ENCODE measurements around the gene PPP4R3A.

PPP4R3A gene

GRCh38 chr14:91464615-91465205, 45.4 kb downstream of the PPP4R3A start:
- Histone ChIP-seq H3K4me3 (ENCODE audit: low read depth, low read length) (no peak overlapping the region), H3K27me3 (replicated peaks) (no peaks in the 10 kb centered on the region), H3K36me3 (replicated peaks) (peaks cover 32% of the 10 kb centered on the region), H3K27ac (no peak overlapping the region)
- TF ChIP-seq CTCF (IDR thresholded peaks at IDR 0.05; ENCODE audit: low read depth, low read length, missing control alignments) = no peak
- in situ Hi-C loops (cut with HindIII; ENCODE audit: low pct_ligation_motif_present, low sequenced_read_pairs) = no loop called here
- DNase-seq = no peak

GRCh38 chr14:91458612-91459011, 51.5 kb downstream of the PPP4R3A start:
- in situ Hi-C loops (cut with HindIII; ENCODE audit: low pct_ligation_motif_present, low sequenced_read_pairs) = no loop called here
- DNase-seq = no peak
- TF ChIP-seq CTCF (IDR thresholded peaks at IDR 0.05; ENCODE audit: low read depth, low read length, missing control alignments) = no peak
- Histone ChIP-seq H3K27me3 (replicated peaks) (no peaks in the 10 kb centered on the region), H3K4me3 (ENCODE audit: low read depth, low read length) (no peak overlapping the region), H3K27ac (no peak overlapping the region), H3K36me3 (replicated peaks) (peaks cover 33% of the 10 kb centered on the region)

- Histone ChIP-seq H3K36me3 (replicated peaks) (peaks cover 27% of the 10 kb centered on the region), H3K27me3 (replicated peaks) (no peaks in the 10 kb centered on the region), H3K4me3 (ENCODE audit: low read depth, low read length) (no peak overlapping the region), H3K27ac (no peak overlapping the region)
- DNase-seq = no peak
- no peak for TF ChIP-seq CTCF (IDR thresholded peaks at IDR 0.05; ENCODE audit: low read depth, low read length, missing control alignments)
- in situ Hi-C loops (cut with HindIII; ENCODE audit: low pct_ligation_motif_present, low sequenced_read_pairs) = no loop called here
Observed at GRCh38 chr14:91456283-91456682, 53.8 kb downstream of the PPP4R3A start.

GRCh38 chr14:91454580-91454979, 55.5 kb downstream of the PPP4R3A start:
- TF ChIP-seq CTCF (IDR thresholded peaks at IDR 0.05; ENCODE audit: low read depth, low read length, missing control alignments) = no peak
- Histone ChIP-seq H3K27ac (no peak overlapping the region), H3K27me3 (replicated peaks) (no peaks in the 10 kb centered on the region), H3K36me3 (replicated peaks) (peaks cover 16% of the 10 kb centered on the region), H3K4me3 (ENCODE audit: low read depth, low read length) (no peak overlapping the region)
- in situ Hi-C loops (cut with HindIII; ENCODE audit: low pct_ligation_motif_present, low sequenced_read_pairs) = no loop called here
- DNase-seq = no peak

- TF ChIP-seq CTCF (IDR thresholded peaks at IDR 0.05; ENCODE audit: low read depth, low read length, missing control alignments) = no peak
- H3K36me3 ChIP-seq (replicated peaks) = peaks cover 12% of the 10 kb centered on the region
- H3K27me3 ChIP-seq (replicated peaks) = no peaks in the 10 kb centered on the region
- no peak overlapping the region for H3K27ac ChIP-seq
- in situ Hi-C loops (cut with HindIII; ENCODE audit: low pct_ligation_motif_present, low sequenced_read_pairs) = no loop called here
- no peak for DNase-seq
- no peak overlapping the region for H3K4me3 ChIP-seq (ENCODE audit: low read depth, low read length)
Observed at GRCh38 chr14:91454155-91454554, 56.0 kb downstream of the PPP4R3A start.

GRCh38 chr14:91453744-91454143, 56.4 kb downstream of the PPP4R3A start:
- Histone ChIP-seq H3K27ac (no peak overlapping the region), H3K36me3 (replicated peaks) (peaks cover 9% of the 10 kb centered on the region), H3K27me3 (replicated peaks) (no peaks in the 10 kb centered on the region), H3K4me3 (ENCODE audit: low read depth, low read length) (no peak overlapping the region)
- in situ Hi-C loops (cut with HindIII; ENCODE audit: low pct_ligation_motif_present, low sequenced_read_pairs) = no loop called here
- TF ChIP-seq CTCF (IDR thresholded peaks at IDR 0.05; ENCODE audit: low read depth, low read length, missing control alignments) = no peak
- no peak for DNase-seq
